Measurements from ENCODE around the gene LMAN1L. TPM values are rescaled to one million over a fixed set of nuclear protein-coding genes. Genes with fewer than 3 reads are reported as not detected.
"Not testable (repeated sequence)": the region's sequence is repeated elsewhere in the genome, so short reads cannot be mapped to it uniquely, and the experiment has no call there.

LMAN1L gene
- total RNA-seq, 1 experiment from 2014 or later = not detected

GRCh38 chr15:74777769-74778598 lies 34.7 kb upstream of the LMAN1L start:
- Histone ChIP-seq H3K36me3 (replicated peaks; ENCODE audit: control insufficient read depth, insufficient read depth, low read length) (no peaks in the 10 kb centered on the region), H3K4me3 (ENCODE audit: insufficient read depth, low read depth, low read length) (no peak overlapping the region), H3K27me3 (ENCODE audit: control insufficient read depth, insufficient read depth, low read length) (peaks cover 10% of the 10 kb centered on the region)
- DNase-seq = no peak

GRCh38 chr15:74778599-74778970 lies 34.0 kb upstream of the LMAN1L start:
- DNase-seq = no peak
- H3K27me3 ChIP-seq (ENCODE audit: control insufficient read depth, insufficient read depth, low read length) = peaks cover 10% of the 10 kb centered on the region
- no peaks in the 10 kb centered on the region for H3K36me3 ChIP-seq (replicated peaks; ENCODE audit: control insufficient read depth, insufficient read depth, low read length)
- no peak overlapping the region for H3K4me3 ChIP-seq (ENCODE audit: insufficient read depth, low read depth, low read length)

GRCh38 chr15:74779162-74779648 lies 33.4 kb upstream of the LMAN1L start:
- DNase-seq = no peak

GRCh38 chr15:74780523-74781430 lies 31.9 kb upstream of the LMAN1L start:
- H3K36me3 ChIP-seq (replicated peaks; ENCODE audit: control insufficient read depth, insufficient read depth, low read length) = no peaks in the 10 kb centered on the region
- no peak for DNase-seq
- H3K4me3 ChIP-seq (ENCODE audit: insufficient read depth, low read depth, low read length) = peak overlapping the region; percentile 74
- peaks cover 10% of the 10 kb centered on the region for H3K27me3 ChIP-seq (ENCODE audit: control insufficient read depth, insufficient read depth, low read length)

More at GRCh38 chr15:74779162-74779648, 33.4 kb upstream of the LMAN1L start:
- no peak overlapping the region for H3K4me3 ChIP-seq (ENCODE audit: insufficient read depth, low read depth, low read length)
- peaks cover 10% of the 10 kb centered on the region for H3K27me3 ChIP-seq (ENCODE audit: control insufficient read depth, insufficient read depth, low read length)
- H3K36me3 ChIP-seq (replicated peaks; ENCODE audit: control insufficient read depth, insufficient read depth, low read length) = no peaks in the 10 kb centered on the region

- Histone ChIP-seq H3K36me3 (replicated peaks; ENCODE audit: control insufficient read depth, insufficient read depth, low read length) (no peaks in the 10 kb centered on the region), H3K4me3 (ENCODE audit: insufficient read depth, low read depth, low read length) (peak within 1 kb of the TSS; percentile 74), H3K27me3 (ENCODE audit: control insufficient read depth, insufficient read depth, low read length) (peaks cover 10% of the 10 kb centered on the region)
- DNase-seq = peak; percentile 98
Observed at GRCh38 chr15:74781431-74782258, 31.0 kb upstream of the LMAN1L start, which contains the start of gene CSK. Gene CSK (plus strand): TSS chr15:74782080. CDS start chr15:74798298, 16,218 bp downstream.

GRCh38 chr15:74782259-74783071 lies 30.2 kb upstream of the LMAN1L start:
- DNase-seq = peak; percentile 91
- Histone ChIP-seq H3K4me3 (ENCODE audit: insufficient read depth, low read depth, low read length) (peak overlapping the region; percentile 74), H3K27me3 (ENCODE audit: control insufficient read depth, insufficient read depth, low read length) (peaks cover 10% of the 10 kb centered on the region), H3K36me3 (replicated peaks; ENCODE audit: control insufficient read depth, insufficient read depth, low read length) (no peaks in the 10 kb centered on the region)

GRCh38 chr15:74783072-74783807 lies 29.4 kb upstream of the LMAN1L start:
- peak; percentile 67 for DNase-seq
- peaks cover 10% of the 10 kb centered on the region for H3K27me3 ChIP-seq (ENCODE audit: control insufficient read depth, insufficient read depth, low read length)
- H3K36me3 ChIP-seq (replicated peaks; ENCODE audit: control insufficient read depth, insufficient read depth, low read length) = no peaks in the 10 kb centered on the region
- peak overlapping the region; percentile 74 for H3K4me3 ChIP-seq (ENCODE audit: insufficient read depth, low read depth, low read length)

- Histone ChIP-seq H3K27me3 (ENCODE audit: control insufficient read depth, insufficient read depth, low read length) (peaks cover 10% of the 10 kb centered on the region), H3K36me3 (replicated peaks; ENCODE audit: control insufficient read depth, insufficient read depth, low read length) (no peaks in the 10 kb centered on the region), H3K4me3 (ENCODE audit: insufficient read depth, low read depth, low read length) (peak overlapping the region; percentile 74; the same call in 1 of the 2 replicates)
- DNase-seq = no peak
Observed at GRCh38 chr15:74783808-74784175, 28.8 kb upstream of the LMAN1L start.

GRCh38 chr15:74784426-74785193 lies 28.0 kb upstream of the LMAN1L start:
- no peak for DNase-seq
- Histone ChIP-seq H3K36me3 (replicated peaks; ENCODE audit: control insufficient read depth, insufficient read depth, low read length) (no peaks in the 10 kb centered on the region), H3K4me3 (ENCODE audit: insufficient read depth, low read depth, low read length) (no peak overlapping the region), H3K27me3 (ENCODE audit: control insufficient read depth, insufficient read depth, low read length) (peaks cover 10% of the 10 kb centered on the region)

GRCh38 chr15:74785194-74786032 lies 27.2 kb upstream of the LMAN1L start:
- Histone ChIP-seq H3K27me3 (ENCODE audit: control insufficient read depth, insufficient read depth, low read length) (peaks cover 8% of the 10 kb centered on the region), H3K4me3 (ENCODE audit: insufficient read depth, low read depth, low read length) (no peak overlapping the region), H3K36me3 (replicated peaks; ENCODE audit: control insufficient read depth, insufficient read depth, low read length) (no peaks in the 10 kb centered on the region)
- no peak for DNase-seq

- H3K36me3 ChIP-seq (replicated peaks; ENCODE audit: control insufficient read depth, insufficient read depth, low read length); H3K27me3 ChIP-seq (ENCODE audit: control insufficient read depth, insufficient read depth, low read length); DNase-seq; H3K4me3 ChIP-seq (ENCODE audit: insufficient read depth, low read depth, low read length): not testable (repeated sequence)
Observed at GRCh38 chr15:74786081-74786480, 26.6 kb upstream of the LMAN1L start.
